Osteoblast (primary cell): Measurements from ENCODE around the gene NRTN. TPM values are rescaled to one million over a fixed set of nuclear protein-coding genes. Genes with fewer than 3 reads are reported as not detected.

ENCODE experiments used
- DNase-seq: peaks from one replicate; pipeline ENCODE4 v3.0.0; 2011; ENCODE audit warnings: low spot score, mixed read lengths; ENCODE audit not compliant: insufficient read length; ENCODE audit errors: missing footprints
- H2AFZ ChIP-seq: 2 replicates; pipeline ENCODE4 v1.6.0; 2011; ENCODE audit warnings: mild to moderate bottlenecking, low read length
- H3K27ac ChIP-seq: 2 replicates; pipeline ENCODE4 v1.5.1; 2011; ENCODE audit warnings: mild to moderate bottlenecking, low read depth, low read length, moderate library complexity
- H3K27me3 ChIP-seq: 2 replicates; pipeline ENCODE4 v1.6.0; 2012; ENCODE audit warnings: mild to moderate bottlenecking, control low read depth, inconsistent platforms, low read length, moderate library complexity; ENCODE audit not compliant: insufficient read depth
- H3K36me3 ChIP-seq: 2 replicates; pipeline ENCODE4 v1.5.1; 2011; ENCODE audit warnings: mild to moderate bottlenecking, low read length, control low read depth, moderate library complexity; ENCODE audit not compliant: insufficient read depth
- H3K4me1 ChIP-seq: 2 replicates; pipeline ENCODE4 v1.5.1; 2011; ENCODE audit warnings: mild to moderate bottlenecking, low read length, control low read depth, moderate library complexity; ENCODE audit not compliant: insufficient read depth
- H3K4me2 ChIP-seq: 2 replicates; pipeline ENCODE4 v1.6.0; 2011; ENCODE audit warnings: mild to moderate bottlenecking, low read length; ENCODE audit not compliant: insufficient read depth
- H3K4me3 ChIP-seq: fragments of 200-600 bp; sonication (generic); 3 replicates; pipeline ENCODE4 v1.5.1; 2012; ENCODE audit warnings: mild to moderate bottlenecking, low read length, inconsistent platforms; ENCODE audit not compliant: insufficient read depth
- H3K79me2 ChIP-seq: 2 replicates; pipeline ENCODE4 v1.6.0; 2012; ENCODE audit warnings: mild to moderate bottlenecking, low read length, control low read depth, inconsistent platforms; ENCODE audit not compliant: insufficient read depth
- H3K9me3 ChIP-seq: 2 replicates; pipeline ENCODE4 v1.5.1; 2011; ENCODE audit warnings: low read depth, low read length, control low read depth
- H4K20me1 ChIP-seq: 2 replicates; pipeline ENCODE4 v1.6.0; 2012; ENCODE audit warnings: mild to moderate bottlenecking, low read length, control low read depth; ENCODE audit not compliant: insufficient read depth
- CTCF ChIP-seq: IDR thresholded peaks from 2 replicates; pipeline ENCODE4 v1.5.1; 2011; ENCODE audit warnings: mild to moderate bottlenecking, low read depth, low read length, moderate library complexity; ENCODE audit errors: extremely low read depth
- total RNA-seq: library from RNA; depleted of rRNA; stranded (reverse); fragments of >200 nt; gene quantifications from 2 replicates; pipeline ENCODE4 v1.2.3, GENCODE V29; 2012

The NRTN gene
- total RNA-seq, 1 donor = not detected

GRCh38 chr19:5829567-5830310, 24.9 kb downstream of the NRTN start:
- Histone ChIP-seq H2AFZ (no peak overlapping the region), H3K4me3 (no peak overlapping the region), H3K36me3 (no peaks in the 10 kb centered on the region), H3K27ac (no peak overlapping the region), H3K27me3 (peaks cover 21% of the 10 kb centered on the region), H4K20me1 (no peaks in the 10 kb centered on the region), H3K4me1 (peaks cover 12% of the 10 kb centered on the region), H3K9me3 (no peaks in the 10 kb centered on the region), H3K79me2 (no peaks in the 10 kb centered on the region), H3K4me2 (peak overlapping the region; percentile 92)
- TF ChIP-seq CTCF = no peak
- DNase-seq = peak; percentile 84

- no peaks in the 10 kb centered on the region for H3K79me2 ChIP-seq
- H3K27ac ChIP-seq = no peak overlapping the region
- DNase-seq = peak; percentile 52
- peaks cover 12% of the 10 kb centered on the region for H3K4me1 ChIP-seq
- no peak overlapping the region for H2AFZ ChIP-seq
- H3K4me2 ChIP-seq = no peak overlapping the region
- TF ChIP-seq CTCF = no peak
- no peak overlapping the region for H3K4me3 ChIP-seq
- no peaks in the 10 kb centered on the region for H3K9me3 ChIP-seq
- H4K20me1 ChIP-seq = no peaks in the 10 kb centered on the region
- peaks cover 26% of the 10 kb centered on the region for H3K27me3 ChIP-seq
- H3K36me3 ChIP-seq = no peaks in the 10 kb centered on the region
Measured at GRCh38 chr19:5831159-5831558, 26.3 kb downstream of the NRTN start.

- Histone ChIP-seq H3K36me3 (no peaks in the 10 kb centered on the region), H3K4me2 (no peak overlapping the region), H2AFZ (no peak overlapping the region), H3K27ac (no peak overlapping the region), H3K4me3 (no peak overlapping the region), H3K79me2 (no peaks in the 10 kb centered on the region), H3K27me3 (peaks cover 26% of the 10 kb centered on the region), H3K4me1 (peaks cover 12% of the 10 kb centered on the region), H3K9me3 (no peaks in the 10 kb centered on the region), H4K20me1 (no peaks in the 10 kb centered on the region)
- peak; percentile 26 for DNase-seq
- TF ChIP-seq CTCF = no peak
Measured at GRCh38 chr19:5832061-5832460, 27.2 kb downstream of the NRTN start.

GRCh38 chr19:5832527-5833216, 27.8 kb downstream of the NRTN start:
- Histone ChIP-seq H3K4me1 (peaks cover 12% of the 10 kb centered on the region), H3K36me3 (no peaks in the 10 kb centered on the region), H3K9me3 (no peaks in the 10 kb centered on the region), H4K20me1 (no peaks in the 10 kb centered on the region), H3K4me2 (no peak overlapping the region), H3K27me3 (peaks cover 26% of the 10 kb centered on the region), H3K27ac (no peak overlapping the region), H3K4me3 (no peak overlapping the region), H2AFZ (no peak overlapping the region), H3K79me2 (no peaks in the 10 kb centered on the region)
- peak; percentile 44 for DNase-seq
- TF ChIP-seq CTCF = no peak
